ENCODE data around the gene BIRC5. TPM values are rescaled to one million over a fixed set of nuclear protein-coding genes. Genes with fewer than 3 reads are reported as not detected.

Gene BIRC5
- total RNA-seq, 4 donors from 2014 or later: 3.7 to 9.6 (median 5.5) TPM

GRCh38 chr17:78196716-78197115 is 17.3 kb upstream of the BIRC5 start:
- Histone ChIP-seq H3K4me3 (no peak overlapping the region), H3K36me3 (peaks cover 22% of the 10 kb centered on the region), H3K27ac (peak overlapping the region; percentile 88), H3K4me1 (peaks cover 31% of the 10 kb centered on the region), H3K9me3 (no peaks in the 10 kb centered on the region), H3K27me3 (no peaks in the 10 kb centered on the region)
- TF ChIP-seq POLR2AphosphoS5 (IDR thresholded peaks at IDR 0.05) (no peak), EP300 (IDR thresholded peaks at IDR 0.05) (no peak), POLR2A (IDR thresholded peaks at IDR 0.05) (no peak)
- TF ChIP-seq, protein P1, sequence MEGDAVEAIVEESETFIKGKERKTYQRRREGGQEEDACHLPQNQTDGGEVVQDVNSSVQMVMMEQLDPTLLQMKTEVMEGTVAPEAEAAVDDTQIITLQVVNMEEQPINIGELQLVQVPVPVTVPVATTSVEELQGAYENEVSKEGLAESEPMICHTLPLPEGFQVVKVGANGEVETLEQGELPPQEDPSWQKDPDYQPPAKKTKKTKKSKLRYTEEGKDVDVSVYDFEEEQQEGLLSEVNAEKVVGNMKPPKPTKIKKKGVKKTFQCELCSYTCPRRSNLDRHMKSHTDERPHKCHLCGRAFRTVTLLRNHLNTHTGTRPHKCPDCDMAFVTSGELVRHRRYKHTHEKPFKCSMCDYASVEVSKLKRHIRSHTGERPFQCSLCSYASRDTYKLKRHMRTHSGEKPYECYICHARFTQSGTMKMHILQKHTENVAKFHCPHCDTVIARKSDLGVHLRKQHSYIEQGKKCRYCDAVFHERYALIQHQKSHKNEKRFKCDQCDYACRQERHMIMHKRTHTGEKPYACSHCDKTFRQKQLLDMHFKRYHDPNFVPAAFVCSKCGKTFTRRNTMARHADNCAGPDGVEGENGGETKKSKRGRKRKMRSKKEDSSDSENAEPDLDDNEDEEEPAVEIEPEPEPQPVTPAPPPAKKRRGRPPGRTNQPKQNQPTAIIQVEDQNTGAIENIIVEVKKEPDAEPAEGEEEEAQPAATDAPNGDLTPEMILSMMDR (IDR thresholded peaks at IDR 0.05): no peak
- no peak for DNase-seq (ENCODE audit: low spot score in 2 of 2)
- 84% methylated on average over 5 of the region's 5 CpGs for WGBS

DNA sequence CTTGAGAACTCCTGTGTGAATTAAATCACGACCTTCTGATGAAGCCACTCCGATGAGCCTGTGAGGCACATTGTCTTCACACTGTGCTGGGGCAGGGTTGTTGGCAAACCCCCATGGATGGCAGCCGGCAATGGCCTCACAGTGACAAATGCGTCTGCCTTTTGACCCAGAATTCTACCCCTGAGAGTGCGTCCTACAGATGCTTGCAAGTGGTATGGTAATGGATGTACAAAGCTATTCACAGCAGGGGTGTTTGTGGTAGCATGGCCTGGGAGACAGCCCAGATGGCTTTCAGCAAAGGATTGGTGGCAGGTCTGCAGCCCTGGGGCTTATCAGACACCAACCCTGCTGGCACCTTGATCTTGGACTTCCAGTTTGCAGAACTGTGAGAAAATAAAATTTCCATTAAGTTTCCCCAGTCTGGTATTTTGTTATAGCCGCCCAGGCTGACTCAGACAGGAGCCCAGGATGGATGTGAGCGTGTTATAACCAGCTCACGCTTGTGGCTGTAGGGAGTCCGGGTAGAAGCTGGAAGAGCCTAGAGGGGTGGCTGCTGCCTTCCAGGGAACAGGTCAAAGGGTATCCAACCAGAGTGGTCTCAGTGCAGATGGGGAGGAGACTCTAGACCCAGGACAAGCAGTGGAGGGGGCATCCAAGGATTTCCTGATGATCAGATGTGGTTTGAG is 16.8 kb upstream of the BIRC5 start:
- H3K27me3 ChIP-seq: no peaks in the 10 kb centered on the region
- H3K27ac ChIP-seq: peak overlapping the region; percentile 88
- TF ChIP-seq POLR2A (IDR thresholded peaks at IDR 0.05) (no peak), POLR2AphosphoS5 (IDR thresholded peaks at IDR 0.05) (no peak), EP300 (IDR thresholded peaks at IDR 0.05) (no peak)
- TF ChIP-seq, protein P1 (IDR thresholded peaks at IDR 0.05): no peak
- H3K4me3 ChIP-seq: no peak overlapping the region
- peaks cover 19% of the 10 kb centered on the region for H3K36me3 ChIP-seq
- WGBS: 59% methylated on average over 9 of the region's 9 CpGs
- H3K4me1 ChIP-seq: peaks cover 31% of the 10 kb centered on the region
- H3K9me3 ChIP-seq: no peaks in the 10 kb centered on the region
- DNase-seq (ENCODE audit: low spot score in 2 of 2): no peak

- Histone ChIP-seq H3K4me1 (peaks cover 31% of the 10 kb centered on the region), H3K9me3 (no peaks in the 10 kb centered on the region), H3K27ac (no peak overlapping the region), H3K36me3 (peaks cover 24% of the 10 kb centered on the region), H3K4me3 (no peak overlapping the region), H3K27me3 (no peaks in the 10 kb centered on the region)
- DNase-seq (ENCODE audit: low spot score in 2 of 2): no peak
- 88% methylated on average over 6 of the region's 6 CpGs for WGBS
- TF ChIP-seq EP300 (IDR thresholded peaks at IDR 0.05): no peak
These were observed 13.6 kb upstream of the BIRC5 start for GRCh38 chr17:78200451-78200850.

DNA sequence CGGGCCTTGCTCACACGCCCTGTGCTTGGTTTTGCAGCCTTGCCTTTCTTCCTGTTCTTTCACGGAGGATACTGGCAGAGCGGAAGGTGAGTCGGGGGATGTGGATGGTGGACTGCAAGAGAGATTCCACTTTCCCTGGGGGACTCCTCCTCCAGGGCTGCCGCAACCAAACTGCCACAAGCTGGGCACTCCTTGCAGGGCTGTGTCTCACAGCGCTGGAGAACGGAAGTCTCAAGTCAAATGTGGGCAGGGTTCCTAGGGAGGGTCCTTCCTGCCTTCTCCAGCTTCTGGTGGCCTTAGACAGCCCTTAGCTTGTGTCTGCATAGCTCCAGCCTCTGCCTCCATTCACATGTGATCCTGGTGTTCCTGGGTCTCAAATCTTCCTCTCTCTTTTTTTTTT is 11.4 kb upstream of the BIRC5 start:
- 77% methylated on average over 8 of the region's 8 CpGs for WGBS
- DNase-seq (ENCODE audit: low spot score in 2 of 2): no peak
- H3K27ac ChIP-seq: no peak overlapping the region
- H3K36me3 ChIP-seq: peaks cover 27% of the 10 kb centered on the region
- H3K4me3 ChIP-seq: no peak overlapping the region
- H3K4me1 ChIP-seq: peaks cover 13% of the 10 kb centered on the region
- TF ChIP-seq EP300 (IDR thresholded peaks at IDR 0.05): no peak
- TF ChIP-seq POLR2A (IDR thresholded peaks at IDR 0.05): no peak
- TF ChIP-seq POLR2AphosphoS5 (IDR thresholded peaks at IDR 0.05): no peak
- TF ChIP-seq, protein P1 (IDR thresholded peaks at IDR 0.05): no peak
- H3K9me3 ChIP-seq: no peaks in the 10 kb centered on the region
- no peaks in the 10 kb centered on the region for H3K27me3 ChIP-seq

- Histone ChIP-seq H3K27ac (no peak overlapping the region), H3K36me3 (peaks cover 30% of the 10 kb centered on the region), H3K9me3 (no peaks in the 10 kb centered on the region), H3K4me3 (no peak overlapping the region), H3K27me3 (no peaks in the 10 kb centered on the region), H3K4me1 (peaks cover 3% of the 10 kb centered on the region)
- WGBS: 92% methylated on average over 17 of the region's 22 CpGs
- DNase-seq (ENCODE audit: low spot score in 2 of 2): no peak
- TF ChIP-seq POLR2A (IDR thresholded peaks at IDR 0.05): no peak
- no peak for TF ChIP-seq POLR2AphosphoS5 (IDR thresholded peaks at IDR 0.05)
- TF ChIP-seq, protein P1 (IDR thresholded peaks at IDR 0.05): no peak
- TF ChIP-seq EP300 (IDR thresholded peaks at IDR 0.05): no peak
These were observed 9.5 kb upstream of the BIRC5 start for GRCh38 chr17:78204387-78205123.
